Measurements from ENCODE around the gene ARL14EP.

DNA sequence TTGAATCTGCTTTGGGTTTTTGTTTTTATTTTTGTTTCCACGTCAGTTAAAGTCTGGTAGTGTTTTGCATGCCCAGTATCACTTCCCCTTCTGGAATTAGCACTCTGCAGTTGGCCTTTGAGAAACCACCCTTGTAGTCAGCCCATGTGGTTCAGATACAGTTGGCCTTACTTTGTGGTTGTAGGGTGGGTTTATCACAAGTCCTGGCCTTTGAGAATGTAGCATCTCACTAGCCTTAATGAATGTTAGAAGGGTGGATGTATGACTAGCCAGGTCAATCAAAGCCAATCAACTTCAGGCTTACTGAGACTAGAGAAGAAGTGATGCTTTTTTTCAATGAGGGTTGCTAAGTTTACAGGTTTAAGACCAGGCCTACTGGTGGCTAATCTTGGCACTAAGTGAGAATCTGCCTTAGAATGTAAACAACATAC lies 19.8 kb downstream of the ARL14EP start:
- TF ChIP-seq, protein P1, sequence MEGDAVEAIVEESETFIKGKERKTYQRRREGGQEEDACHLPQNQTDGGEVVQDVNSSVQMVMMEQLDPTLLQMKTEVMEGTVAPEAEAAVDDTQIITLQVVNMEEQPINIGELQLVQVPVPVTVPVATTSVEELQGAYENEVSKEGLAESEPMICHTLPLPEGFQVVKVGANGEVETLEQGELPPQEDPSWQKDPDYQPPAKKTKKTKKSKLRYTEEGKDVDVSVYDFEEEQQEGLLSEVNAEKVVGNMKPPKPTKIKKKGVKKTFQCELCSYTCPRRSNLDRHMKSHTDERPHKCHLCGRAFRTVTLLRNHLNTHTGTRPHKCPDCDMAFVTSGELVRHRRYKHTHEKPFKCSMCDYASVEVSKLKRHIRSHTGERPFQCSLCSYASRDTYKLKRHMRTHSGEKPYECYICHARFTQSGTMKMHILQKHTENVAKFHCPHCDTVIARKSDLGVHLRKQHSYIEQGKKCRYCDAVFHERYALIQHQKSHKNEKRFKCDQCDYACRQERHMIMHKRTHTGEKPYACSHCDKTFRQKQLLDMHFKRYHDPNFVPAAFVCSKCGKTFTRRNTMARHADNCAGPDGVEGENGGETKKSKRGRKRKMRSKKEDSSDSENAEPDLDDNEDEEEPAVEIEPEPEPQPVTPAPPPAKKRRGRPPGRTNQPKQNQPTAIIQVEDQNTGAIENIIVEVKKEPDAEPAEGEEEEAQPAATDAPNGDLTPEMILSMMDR (IDR thresholded peaks at IDR 0.05; ENCODE audit: poor library complexity, severe bottlenecking), result no peak
- TF ChIP-seq EP300 (conservative IDR thresholded peaks at IDR 0.05; ENCODE audit: poor library complexity, severe bottlenecking), result no peak
- TF ChIP-seq TAF1 (IDR thresholded peaks at IDR 0.05; ENCODE audit: low read depth), result no peak
- no peak for TF ChIP-seq RAD21 (conservative IDR thresholded peaks at IDR 0.05)
- TF ChIP-seq EZH2 (IDR thresholded peaks at IDR 0.05; ENCODE audit: borderline replicate concordance, insufficient read depth, low read length, poor library complexity, severe bottlenecking), result no peak
- no peak for TF ChIP-seq POLR2AphosphoS5 (IDR thresholded peaks at IDR 0.05)
- TF ChIP-seq, protein P2, sequence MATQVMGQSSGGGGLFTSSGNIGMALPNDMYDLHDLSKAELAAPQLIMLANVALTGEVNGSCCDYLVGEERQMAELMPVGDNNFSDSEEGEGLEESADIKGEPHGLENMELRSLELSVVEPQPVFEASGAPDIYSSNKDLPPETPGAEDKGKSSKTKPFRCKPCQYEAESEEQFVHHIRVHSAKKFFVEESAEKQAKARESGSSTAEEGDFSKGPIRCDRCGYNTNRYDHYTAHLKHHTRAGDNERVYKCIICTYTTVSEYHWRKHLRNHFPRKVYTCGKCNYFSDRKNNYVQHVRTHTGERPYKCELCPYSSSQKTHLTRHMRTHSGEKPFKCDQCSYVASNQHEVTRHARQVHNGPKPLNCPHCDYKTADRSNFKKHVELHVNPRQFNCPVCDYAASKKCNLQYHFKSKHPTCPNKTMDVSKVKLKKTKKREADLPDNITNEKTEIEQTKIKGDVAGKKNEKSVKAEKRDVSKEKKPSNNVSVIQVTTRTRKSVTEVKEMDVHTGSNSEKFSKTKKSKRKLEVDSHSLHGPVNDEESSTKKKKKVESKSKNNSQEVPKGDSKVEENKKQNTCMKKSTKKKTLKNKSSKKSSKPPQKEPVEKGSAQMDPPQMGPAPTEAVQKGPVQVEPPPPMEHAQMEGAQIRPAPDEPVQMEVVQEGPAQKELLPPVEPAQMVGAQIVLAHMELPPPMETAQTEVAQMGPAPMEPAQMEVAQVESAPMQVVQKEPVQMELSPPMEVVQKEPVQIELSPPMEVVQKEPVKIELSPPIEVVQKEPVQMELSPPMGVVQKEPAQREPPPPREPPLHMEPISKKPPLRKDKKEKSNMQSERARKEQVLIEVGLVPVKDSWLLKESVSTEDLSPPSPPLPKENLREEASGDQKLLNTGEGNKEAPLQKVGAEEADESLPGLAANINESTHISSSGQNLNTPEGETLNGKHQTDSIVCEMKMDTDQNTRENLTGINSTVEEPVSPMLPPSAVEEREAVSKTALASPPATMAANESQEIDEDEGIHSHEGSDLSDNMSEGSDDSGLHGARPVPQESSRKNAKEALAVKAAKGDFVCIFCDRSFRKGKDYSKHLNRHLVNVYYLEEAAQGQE (IDR thresholded peaks at IDR 0.05; ENCODE audit: borderline replicate concordance), result no peak

All from neural cell (in vitro differentiated cells).